NCI-H2081 treated with DMSO at 0.1 percent for 48 hours (cell line): ENCODE data around the gene SLC35F3.
"Not testable (repeated sequence)": the region's sequence is repeated elsewhere in the genome, so short reads cannot be mapped to it uniquely, and the experiment has no call there.

Experiments used
- DNase-seq: peaks from one replicate; lab custom pipeline; 2025; lab: John Stamatoyannopoulos, UW

The SLC35F3 gene

DNA sequence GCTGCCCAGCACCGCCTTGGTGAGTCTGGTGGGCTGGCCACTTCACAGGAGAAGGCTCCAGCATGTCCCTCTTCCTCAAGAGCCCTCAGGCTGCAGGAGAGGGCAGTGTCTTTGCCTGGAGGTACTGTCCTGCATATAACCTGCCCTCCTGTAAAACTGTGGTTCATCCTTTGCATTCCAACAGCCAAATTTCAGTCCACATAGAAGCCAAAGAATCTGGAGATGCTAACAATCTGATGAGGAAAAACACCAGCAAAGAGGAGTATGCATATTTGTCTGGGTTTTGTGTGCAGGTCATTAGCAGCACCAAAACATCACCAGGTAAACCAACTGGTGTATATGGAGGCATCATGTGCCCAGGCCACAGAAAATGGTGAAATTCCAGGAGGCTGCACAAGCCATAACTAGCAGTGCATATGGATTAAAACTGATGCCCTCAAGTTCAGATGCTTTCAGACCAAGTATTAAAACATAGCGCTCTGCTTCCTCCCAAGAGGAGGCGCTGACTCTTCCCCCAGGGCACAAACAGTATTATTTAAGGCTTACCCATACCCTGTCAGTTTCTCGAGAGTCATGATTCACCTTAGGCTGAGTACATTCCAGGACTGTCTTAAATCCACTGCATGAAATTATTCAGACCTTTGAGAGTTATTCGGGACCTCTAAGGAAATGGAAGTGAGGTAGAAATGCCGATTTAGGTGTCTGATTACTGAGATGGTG lies 318.2 kb downstream of the SLC35F3 start:
- DNase-seq: no peak

DNA sequence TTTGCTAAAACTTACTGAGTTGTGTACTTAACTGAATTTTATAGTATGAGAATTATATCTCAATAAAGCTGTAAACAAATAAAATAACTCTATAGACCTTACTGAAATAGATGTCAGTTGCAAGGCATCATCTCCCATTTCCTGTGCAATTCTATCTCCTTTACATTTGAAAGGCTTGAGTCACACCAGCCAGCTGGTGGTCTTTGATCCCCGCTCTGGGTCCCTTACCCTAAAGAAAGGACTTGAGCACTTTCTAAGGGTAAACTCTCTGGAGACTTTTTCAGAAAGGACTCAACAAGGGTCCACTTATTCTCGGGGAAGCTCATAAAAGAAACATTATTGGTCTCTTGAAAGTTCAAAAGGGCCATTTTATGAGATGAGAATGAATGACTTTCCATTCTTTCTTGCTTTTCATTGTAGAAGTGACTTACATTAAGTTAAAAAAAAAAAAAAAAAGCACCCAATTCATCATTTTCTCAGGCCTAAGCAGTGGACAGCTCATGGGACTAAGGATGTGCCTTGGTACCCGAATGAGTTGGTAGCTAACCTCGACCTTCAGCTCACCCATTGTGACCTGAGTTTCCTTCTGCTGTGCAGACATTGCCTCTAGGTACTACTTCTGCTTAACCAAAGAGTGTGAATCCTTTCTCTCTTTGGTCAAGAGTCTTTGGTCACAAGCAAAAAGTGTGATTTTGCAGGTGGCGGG lies 321.8 kb downstream of the SLC35F3 start:
- DNase-seq: no peak

DNA sequence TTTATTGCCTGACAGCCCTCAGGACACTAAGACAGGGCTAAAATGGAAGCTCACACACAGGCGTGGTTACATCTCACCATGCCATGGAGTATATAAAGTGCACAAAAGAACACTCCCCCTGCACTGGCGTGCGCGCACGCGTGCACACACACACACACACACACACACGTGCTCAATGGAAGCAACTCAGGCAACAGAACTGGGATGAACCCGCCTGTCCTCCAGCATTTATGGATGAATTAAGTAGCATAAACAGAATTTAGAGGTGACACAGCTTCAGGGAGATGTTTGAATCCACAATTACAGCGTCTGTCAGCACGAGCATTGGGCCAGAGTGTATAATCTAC lies 322.3 kb downstream of the SLC35F3 start:
- DNase-seq: no peak

DNA sequence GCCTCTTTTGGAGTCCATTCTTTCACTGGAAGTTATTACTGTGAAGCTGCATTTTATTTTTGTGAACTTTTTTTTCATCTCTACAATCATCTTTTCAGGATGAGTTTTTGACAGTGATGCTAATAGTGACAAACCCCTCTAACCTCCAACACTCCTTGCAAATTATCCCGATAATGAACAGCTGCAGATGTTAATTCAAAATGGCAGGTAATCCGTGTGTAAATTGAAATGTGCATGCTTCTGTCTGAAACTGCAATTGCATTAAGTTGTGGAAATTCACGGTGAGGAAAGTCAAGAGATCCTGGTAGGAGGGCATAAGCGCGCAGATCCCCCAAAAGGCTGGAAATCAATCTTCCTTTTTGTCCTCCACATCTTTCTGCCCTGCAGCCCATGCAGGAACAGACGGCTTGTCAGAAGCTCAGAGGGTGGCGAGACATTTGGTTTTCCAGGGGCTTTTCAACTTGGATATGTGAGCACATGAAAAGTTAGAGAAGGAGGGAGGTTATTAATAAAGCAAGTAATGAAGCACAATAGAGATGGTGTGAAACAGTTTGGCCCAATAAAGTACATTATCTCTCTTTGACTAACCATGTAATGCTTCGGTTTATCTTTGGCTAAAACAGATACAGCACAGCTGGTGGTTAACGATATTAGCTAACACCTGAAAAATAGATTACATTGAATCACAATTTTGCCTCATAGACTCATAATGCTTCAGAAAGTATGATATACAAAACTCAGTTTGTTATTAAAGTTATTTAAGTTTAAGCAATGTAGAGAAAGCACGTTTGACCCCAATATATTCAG lies 325.3 kb downstream of the SLC35F3 start:
- no peak for DNase-seq

DNA sequence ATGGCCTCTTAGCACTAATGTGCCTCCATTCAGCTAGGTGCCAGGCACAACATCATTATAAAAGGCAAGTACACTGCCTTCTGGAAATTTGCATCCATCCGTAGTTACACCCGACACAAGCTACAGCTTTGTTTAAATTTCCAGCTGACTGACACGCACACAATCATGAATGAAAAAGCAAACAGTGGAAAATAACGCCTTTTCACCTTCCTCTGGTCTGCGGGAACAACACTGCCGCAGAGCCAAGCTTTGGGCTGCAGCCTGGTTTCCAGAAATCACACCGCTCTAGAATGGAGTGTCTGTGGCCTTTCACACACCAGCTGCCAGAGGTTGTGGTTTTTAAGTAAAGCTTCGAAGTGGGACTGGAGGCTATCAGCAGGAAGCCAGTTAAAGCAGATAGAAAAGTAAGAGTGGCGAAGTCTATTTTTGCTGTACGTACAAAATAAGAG lies 326.0 kb downstream of the SLC35F3 start:
- DNase-seq: peak; percentile 90

DNA sequence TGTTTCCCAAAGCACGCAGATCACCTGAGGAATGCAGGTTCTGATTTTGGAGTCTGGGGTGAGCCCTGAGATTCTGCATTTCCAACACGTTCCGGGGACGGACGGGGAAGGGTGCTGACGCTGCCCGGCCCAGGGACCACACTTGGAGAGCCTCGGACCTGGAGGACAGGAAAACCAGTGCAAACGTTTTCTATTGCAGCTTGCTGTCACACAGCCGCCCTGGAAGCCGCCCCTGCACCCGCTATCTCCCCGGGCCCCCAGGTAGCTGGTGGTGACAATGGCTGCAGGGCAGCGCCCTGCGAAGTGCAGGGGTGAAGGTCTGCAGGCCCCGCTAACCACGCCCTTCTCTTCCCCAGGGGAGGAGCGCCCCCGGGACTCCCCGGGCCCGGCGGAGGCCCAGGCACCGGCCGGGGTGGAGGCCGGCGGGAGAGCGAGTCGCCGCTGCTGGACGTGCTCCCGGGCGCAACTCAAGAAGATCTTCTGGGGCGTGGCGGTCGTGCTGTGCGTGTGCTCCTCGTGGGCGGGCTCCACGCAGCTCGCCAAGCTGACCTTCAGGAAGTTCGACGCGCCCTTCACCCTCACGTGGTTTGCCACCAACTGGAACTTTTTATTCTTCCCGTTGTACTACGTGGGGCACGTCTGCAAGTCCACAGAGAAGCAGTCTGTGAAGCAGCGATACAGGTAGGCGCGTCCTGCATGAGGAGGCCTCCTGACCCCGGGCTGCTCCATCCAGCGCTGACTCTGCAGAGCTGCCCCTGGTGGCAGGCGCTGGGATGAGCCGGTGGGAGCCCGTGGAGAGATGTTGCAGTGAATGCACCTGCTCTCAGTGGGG lies 326.8 kb downstream of the SLC35F3 start:
- DNase-seq: no peak

DNA sequence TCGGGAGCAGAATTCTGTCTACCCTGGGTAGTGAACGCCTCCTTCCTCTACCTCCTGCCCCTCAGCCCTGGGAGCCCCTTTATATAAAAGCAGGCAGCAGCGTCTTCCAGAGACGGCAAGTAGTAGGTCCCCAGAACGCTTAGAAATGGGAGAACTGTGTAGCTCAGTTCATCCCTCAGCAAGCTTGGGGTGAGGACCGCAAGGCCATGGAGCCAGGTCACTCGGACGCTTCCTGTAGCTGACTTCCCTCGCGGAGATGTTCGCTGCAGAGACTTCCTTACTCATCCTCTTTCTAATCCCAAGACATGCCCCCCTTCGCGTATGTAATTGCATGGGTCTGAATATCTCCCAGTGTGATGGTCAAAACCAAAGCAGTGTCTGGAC lies 327.4 kb downstream of the SLC35F3 start:
- DNase-seq: no peak

DNA sequence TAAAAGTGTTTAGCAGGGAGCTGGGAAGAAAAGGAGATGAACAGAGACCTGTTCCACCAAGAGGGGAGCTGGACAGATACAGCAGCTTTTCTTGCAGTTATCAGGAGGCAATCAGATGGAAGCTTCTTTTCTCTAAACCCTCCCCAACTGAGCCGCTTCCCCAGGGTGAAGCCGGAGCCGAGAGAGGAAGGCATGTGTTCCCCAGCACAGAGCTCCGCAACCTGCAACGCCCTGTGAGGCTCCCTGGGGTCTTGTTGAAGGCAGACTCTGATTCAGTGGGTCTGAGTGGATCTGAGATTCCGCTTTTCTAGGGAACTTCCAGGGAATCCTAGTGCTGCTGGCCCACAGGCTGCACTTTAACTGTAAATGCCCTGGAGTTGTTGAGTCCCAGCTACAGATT lies 329.7 kb downstream of the SLC35F3 start:
- DNase-seq: no peak

DNA sequence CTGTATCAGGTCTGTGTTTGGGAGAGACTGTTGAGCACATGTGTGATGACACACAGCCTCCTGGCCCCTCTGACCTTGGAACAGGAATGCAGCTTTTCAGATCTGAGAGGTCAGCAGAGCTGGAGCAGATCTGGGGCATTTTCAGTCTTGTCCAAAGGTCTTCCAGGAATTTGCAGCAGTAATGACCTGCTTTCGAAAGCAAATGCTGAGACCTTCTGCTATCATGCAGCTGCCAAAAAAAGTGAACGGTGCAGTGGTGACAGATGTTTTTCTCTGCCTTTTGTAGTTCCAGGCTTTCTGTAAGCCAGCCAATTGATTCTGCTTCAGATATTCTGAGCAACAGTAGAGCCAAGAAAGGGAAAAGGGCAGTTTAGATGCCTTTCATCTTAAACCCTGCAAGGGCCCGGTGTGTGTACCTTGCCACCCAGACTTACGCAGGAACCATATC lies 331.0 kb downstream of the SLC35F3 start:
- DNase-seq: no peak

DNA sequence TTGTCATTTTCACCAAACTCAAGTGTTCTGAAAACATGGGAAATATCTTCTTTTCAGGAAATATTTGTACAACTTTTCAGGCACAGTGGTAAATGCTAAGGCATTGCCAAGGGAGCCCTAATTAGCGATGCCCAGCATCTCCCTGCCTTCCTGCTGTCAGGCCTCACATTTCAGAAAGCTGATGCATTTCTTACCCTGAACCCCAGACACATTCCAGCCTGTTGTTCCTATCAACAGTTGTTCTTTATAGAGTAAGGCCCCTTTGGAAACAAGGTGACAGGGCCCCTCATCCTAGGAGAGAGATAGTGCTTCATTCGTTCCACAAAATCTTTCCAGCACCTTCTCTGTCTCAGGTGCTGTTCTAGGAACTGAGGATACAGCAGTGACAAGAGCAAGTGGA lies 332.9 kb downstream of the SLC35F3 start:
- DNase-seq: no peak

DNA sequence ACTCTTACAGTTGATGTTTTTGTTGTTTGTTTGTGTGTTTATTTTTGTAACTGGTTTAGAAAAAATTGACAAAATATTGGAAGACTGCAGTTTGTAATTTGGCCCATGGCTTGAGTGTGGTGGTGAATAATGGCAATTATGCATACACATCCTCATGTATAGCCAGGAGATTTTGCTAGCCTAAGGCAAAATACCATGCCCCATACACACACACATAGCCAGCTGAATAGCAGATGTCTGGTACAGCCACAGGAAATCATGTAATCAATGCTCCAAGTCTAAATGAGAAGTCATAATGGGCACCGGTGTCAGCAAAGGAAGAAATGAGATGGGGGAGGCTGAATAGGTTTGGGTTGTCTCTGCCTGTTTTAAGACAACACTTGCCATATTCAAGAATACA lies 333.6 kb downstream of the SLC35F3 start:
- DNase-seq: no peak

DNA sequence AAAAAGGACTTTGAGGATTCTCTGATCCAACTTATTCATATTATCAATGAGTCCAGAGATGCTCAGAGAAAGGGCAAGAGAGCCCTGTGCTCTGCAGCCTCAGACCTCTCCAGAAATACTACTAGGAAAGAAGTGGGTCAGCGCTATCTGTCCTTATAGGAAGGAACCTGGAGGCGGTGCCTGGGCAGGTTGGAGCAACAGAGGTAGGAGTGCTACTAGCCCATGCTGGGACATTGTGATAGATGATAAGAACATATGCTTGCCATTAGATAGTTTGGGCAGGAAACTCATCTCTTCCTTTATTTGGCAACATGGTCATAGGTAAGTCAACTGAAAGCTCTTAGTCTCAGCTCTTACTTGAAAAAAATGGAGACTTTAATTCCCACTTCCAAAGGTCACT lies 335.0 kb downstream of the SLC35F3 start:
- no peak for DNase-seq

DNA sequence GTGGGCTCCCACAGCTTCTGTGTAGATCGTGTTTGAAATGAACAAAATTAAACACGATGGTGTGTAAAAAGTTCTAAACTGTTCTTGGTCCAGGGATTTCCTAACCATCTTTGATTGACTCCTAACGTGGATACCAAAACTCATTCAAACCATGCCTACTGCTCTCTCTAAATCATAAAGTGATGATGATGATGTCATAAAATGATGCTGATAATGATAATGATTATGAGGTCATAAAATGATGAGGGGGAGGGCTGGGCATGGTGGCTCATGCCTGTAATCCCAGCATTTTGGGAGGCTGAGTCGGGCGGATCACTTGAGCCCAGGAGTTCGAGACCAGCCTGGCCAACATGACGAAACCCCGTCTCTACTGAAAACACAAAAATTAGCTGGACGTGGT lies 335.5 kb downstream of the SLC35F3 start:
- DNase-seq: no peak

DNA sequence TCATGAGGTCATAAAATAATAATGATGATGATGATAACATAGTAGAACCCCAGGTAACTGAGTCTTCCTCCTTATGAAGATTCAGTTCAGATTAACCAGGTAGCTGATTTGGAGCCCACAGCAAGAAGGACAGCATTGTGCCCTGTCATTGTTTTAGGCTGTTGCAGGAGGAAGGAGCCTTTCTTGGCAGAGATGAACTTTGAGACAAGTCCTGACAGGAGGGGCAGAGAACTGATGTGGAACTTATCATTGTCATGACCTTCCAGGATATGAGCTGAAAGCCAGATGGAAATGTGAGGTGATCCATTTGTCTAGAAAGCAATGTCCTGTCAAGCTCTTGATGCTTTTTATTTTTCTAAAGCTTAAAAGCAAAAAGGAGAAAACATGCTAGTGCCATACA lies 336.2 kb downstream of the SLC35F3 start:
- DNase-seq: no peak

DNA sequence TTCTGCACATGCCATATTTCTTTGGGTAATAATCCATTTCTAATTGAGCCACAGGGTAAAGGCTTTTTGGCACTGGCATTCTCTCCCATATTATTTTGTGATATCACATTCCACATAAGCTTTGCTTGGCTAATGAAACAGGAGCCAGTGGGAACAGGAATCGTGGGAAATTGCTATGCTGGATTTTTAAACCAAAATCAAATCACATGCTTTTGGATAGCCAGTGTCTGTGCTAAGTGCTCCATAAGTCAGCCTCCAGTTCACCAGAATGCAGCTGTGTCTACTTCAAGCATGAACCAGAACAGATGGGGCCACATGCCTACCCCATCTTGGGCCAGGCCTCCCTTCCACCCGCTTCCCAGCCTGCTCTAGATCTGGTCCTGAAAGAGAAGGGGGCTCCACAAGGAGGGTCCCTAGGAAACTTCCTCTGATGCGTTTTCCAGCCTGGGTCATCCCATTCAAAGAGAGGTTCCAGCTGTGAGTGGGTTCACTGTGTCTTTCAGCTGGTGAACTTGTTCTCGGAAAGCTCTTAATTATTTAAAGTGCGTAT lies 337.5 kb downstream of the SLC35F3 start:
- no peak for DNase-seq

DNA sequence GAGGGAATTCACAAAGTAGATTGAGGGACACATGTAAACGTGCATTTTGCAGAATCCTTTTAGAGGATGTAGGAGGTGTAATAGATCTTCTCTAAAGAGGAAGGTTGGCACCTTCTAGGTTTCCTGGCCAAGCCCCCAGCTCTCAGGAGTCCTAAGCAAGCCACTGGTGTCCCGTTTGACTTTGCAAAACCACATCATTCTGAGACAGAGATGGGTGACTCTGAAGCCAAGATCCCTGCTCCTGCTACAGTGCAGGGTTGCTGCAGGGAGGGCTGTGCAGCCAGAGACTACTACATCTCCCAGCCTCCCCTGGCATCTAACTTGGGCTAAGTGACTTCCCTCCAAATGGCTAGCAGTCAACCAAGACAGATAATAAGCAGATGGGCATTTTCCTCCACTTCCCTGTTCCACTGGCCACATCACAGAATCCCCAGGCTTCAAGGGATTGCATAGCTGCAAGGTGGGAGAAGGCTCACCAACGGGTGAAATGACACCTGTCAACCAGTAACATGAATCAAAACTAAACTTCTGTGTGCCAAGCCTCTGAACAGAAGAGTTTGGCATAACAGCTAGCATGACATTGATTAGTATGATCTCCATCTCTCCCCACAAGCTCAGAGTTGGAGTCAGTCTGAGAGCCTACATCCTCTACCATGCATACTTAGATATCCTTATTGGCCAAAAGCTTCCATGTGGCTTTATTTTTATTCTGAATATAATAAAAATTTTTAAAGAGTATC lies 339.2 kb downstream of the SLC35F3 start:
- no peak for DNase-seq

DNA sequence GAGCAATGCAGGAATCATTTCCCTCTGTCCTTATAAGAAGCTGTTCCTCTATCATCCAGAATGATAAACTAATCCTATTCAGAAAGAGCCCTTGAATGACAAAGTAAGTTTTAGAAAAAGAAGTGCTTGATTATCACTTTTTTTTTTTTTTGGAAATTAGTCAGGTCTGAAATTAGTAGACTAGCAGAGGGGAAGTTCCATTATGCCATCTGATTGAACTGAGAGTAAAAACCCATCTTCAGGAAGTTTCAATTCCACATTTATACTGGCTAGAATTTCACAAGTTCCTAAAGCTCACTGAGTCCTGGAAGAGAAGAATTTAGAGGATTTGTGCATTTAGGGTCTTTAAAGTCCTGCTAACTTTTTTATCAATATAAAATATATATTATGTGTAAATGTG lies 340.0 kb downstream of the SLC35F3 start:
- DNase-seq: no peak

DNA sequence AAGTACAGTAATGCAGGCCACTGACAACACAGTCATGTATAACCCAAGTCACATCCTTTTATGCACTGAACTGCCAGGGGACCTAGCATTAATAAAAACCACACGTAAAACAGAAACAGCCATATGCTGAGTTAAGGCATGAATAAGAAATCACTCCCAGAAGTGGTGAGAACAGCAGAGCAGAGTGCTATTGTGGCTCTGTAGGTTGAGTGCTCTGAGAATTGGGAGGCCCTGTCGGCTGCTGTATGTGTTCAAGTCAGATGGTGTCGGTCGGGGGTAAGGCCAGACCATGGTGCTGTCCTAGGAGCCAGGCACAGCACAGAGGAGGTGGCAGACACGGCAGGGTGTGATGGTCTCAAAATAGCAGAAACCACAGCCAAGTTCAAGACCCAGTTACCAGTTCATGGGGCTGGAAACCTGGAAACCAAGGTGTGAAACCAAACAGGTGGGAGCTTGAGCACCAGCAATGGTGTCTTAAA lies 342.2 kb downstream of the SLC35F3 start:
- DNase-seq: no peak

DNA sequence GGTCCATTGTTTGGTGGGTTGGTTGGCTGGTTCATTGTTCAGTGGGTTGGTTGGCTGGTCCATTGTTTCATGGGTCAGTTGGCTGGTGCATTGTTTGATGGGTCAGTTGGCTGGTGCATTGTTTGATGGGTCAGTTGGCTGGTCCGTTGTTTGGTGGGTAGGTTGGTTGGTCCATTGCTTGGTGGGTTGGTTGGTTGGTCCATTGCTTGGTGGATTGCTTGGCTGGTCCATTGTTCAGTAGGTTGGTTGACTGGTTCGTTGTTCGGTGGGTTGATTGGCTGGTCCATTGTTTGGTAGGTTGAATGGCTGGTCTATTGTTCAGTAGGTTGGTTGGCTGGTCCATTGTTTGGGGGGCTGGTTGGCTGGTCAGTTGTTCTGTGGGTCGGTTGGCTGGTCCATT lies 343.3 kb downstream of the SLC35F3 start:
- not testable (repeated sequence) for DNase-seq

DNA sequence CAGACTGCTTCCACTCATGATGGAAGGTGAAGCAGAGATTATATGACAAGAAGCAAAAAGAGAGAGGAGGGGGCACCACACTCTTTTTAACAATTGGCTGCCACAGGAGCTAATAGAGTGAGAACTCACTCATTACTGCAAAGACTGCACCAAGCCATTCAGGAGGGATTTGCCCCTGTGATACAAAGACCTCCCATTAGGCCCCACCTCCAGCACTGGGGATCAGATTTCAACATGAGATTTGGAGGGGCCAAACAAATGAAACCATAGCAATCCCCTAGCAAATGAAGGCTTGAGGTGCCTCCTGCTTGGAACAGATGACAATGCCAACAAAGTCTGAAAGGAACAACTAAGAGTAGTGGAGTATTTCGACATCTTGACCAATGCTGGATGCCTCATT lies 346.3 kb downstream of the SLC35F3 start:
- no peak for DNase-seq

DNA sequence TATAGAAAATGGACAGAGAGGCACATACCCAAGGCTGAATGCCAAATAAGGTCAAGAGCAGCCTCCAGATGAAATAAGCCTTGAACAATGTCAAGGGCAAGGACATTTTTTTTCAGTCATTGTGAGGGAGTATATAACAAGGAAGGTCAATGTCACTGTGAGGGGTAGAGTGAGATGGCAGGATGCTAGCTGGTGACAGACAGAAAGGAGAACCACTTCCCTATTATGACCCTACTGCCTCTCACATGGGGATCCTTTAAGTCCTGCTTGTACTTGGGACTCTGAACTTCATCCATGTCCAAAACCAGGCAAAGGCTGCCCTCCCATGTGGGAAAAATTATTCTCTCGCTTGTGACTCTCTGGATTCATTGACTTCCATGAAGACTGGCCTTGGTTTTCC lies 349.3 kb downstream of the SLC35F3 start:
- DNase-seq: no peak
